HFFc6 (cell line): ENCODE measurements around the gene SSTR3. TPM values are rescaled to one million over a fixed set of nuclear protein-coding genes. Genes with fewer than 3 reads are reported as not detected.

Experiments used
- DNase-seq: peaks from one replicate; pipeline ENCODE4 v3.0.0-alpha.2; 2018
- H3K27ac Mint-ChIP-seq: 2 replicates; pipeline ENCODE4 v1.8.0; 2020; ENCODE audit warnings: mild to moderate bottlenecking, mixed read lengths
- H3K27me3 Mint-ChIP-seq: 2 replicates; pipeline ENCODE4 v1.8.0; 2021; ENCODE audit warnings: mild to moderate bottlenecking, moderate library complexity, mixed read lengths; ENCODE audit not compliant: insufficient read depth
- H3K36me3 Mint-ChIP-seq: 2 replicates; pipeline ENCODE4 v1.8.0; 2021; ENCODE audit warnings: low read depth, mixed read lengths
- H3K4me1 Mint-ChIP-seq: 2 replicates; pipeline ENCODE4 v1.8.0; 2020; ENCODE audit warnings: low read depth, mixed read lengths
- H3K4me3 Mint-ChIP-seq: 2 replicates; pipeline ENCODE4 v1.8.0; 2020; ENCODE audit warnings: mild to moderate bottlenecking, moderate library complexity, mixed read lengths
- H3K9me3 Mint-ChIP-seq: 2 replicates; pipeline ENCODE4 v1.8.0; 2020; ENCODE audit warnings: mild to moderate bottlenecking, mixed read lengths
- CTCF ChIP-seq: fragments of 200-600 bp; sonication (generic); IDR thresholded peaks from 2 replicates; pipeline ENCODE4 v1.5.0; 2021; ENCODE audit warnings: antibody characterized with exemption, mild to moderate bottlenecking
- total RNA-seq, 6 experiments: library from RNA; stranded (reverse); fragmentation: NEBNext Ultra II Directional; extraction: Animal tissue kit (Norgen Biotek cat#: 25700); gene quantifications; 2 replicates in 1 of 6; 3 replicates in 5 of 6; pipeline ENCODE4 v1.2.3, GENCODE V29; 2021

Gene SSTR3
- total RNA-seq, 6 experiments from 2014 or later = not detected

GRCh38 chr22:37222440-37222971 is 10.2 kb upstream of the SSTR3 start:
- Mint-ChIP-seq H3K4me1 (no peaks in the 10 kb centered on the region), H3K36me3 (no peaks in the 10 kb centered on the region; the same call in 1 of the 2 replicates), H3K27ac (no peak overlapping the region), H3K4me3 (no peak overlapping the region), H3K9me3 (no peaks in the 10 kb centered on the region; the same call in 1 of the 2 replicates), H3K27me3 (peaks cover 23% of the 10 kb centered on the region)
- no peak for DNase-seq
- TF ChIP-seq CTCF = no peak

GRCh38 chr22:37221424-37222333 is 9.4 kb upstream of the SSTR3 start:
- Mint-ChIP-seq H3K4me1 (no peaks in the 10 kb centered on the region), H3K4me3 (no peak overlapping the region), H3K27me3 (peaks cover 25% of the 10 kb centered on the region), H3K9me3 (no peaks in the 10 kb centered on the region; the same call in 1 of the 2 replicates), H3K36me3 (no peaks in the 10 kb centered on the region; the same call in 1 of the 2 replicates), H3K27ac (no peak overlapping the region)
- DNase-seq = no peak
- TF ChIP-seq CTCF = peak; percentile 38

- no peak for DNase-seq
- Mint-ChIP-seq H3K27ac (no peak overlapping the region), H3K4me1 (no peaks in the 10 kb centered on the region), H3K4me3 (no peak overlapping the region), H3K9me3 (no peaks in the 10 kb centered on the region; the same call in 1 of the 2 replicates), H3K27me3 (peaks cover 31% of the 10 kb centered on the region), H3K36me3 (no peaks in the 10 kb centered on the region; the same call in 1 of the 2 replicates)
- TF ChIP-seq CTCF = no peak
Observed at GRCh38 chr22:37220543-37220981, 8.3 kb upstream of the SSTR3 start.

GRCh38 chr22:37219533-37219932 is 7.3 kb upstream of the SSTR3 start:
- Mint-ChIP-seq H3K9me3 (no peaks in the 10 kb centered on the region; the same call in 1 of the 2 replicates), H3K36me3 (no peaks in the 10 kb centered on the region), H3K27ac (no peak overlapping the region), H3K4me3 (no peak overlapping the region), H3K27me3 (peaks cover 39% of the 10 kb centered on the region), H3K4me1 (no peaks in the 10 kb centered on the region)
- no peak for TF ChIP-seq CTCF
- no peak for DNase-seq

GRCh38 chr22:37218771-37219411 is 6.6 kb upstream of the SSTR3 start:
- Mint-ChIP-seq H3K9me3 (no peaks in the 10 kb centered on the region; the same call in 1 of the 2 replicates), H3K4me1 (no peaks in the 10 kb centered on the region), H3K4me3 (no peak overlapping the region), H3K27me3 (peaks cover 39% of the 10 kb centered on the region), H3K36me3 (no peaks in the 10 kb centered on the region), H3K27ac (no peak overlapping the region)
- TF ChIP-seq CTCF = no peak
- DNase-seq = no peak
